Skeletal muscle satellite cell (primary cell): ENCODE results near the gene KRT85.

Experiments
- H3K27me3 ChIP-seq: 2 replicates; pipeline ENCODE4 v1.7.0; 2013; ENCODE audit warnings: low read length; ENCODE audit not compliant: control insufficient read depth, insufficient read depth
- H3K36me3 ChIP-seq: 2 replicates; pipeline ENCODE4 v1.7.0; 2013; ENCODE audit warnings: mild to moderate bottlenecking, control low read depth, low read length; ENCODE audit not compliant: insufficient read depth
- H3K4me1 ChIP-seq: 2 replicates; pipeline ENCODE4 v1.7.0; 2013; ENCODE audit warnings: low read length; ENCODE audit not compliant: control insufficient read depth, insufficient read depth
- H3K4me2 ChIP-seq: 2 replicates; pipeline ENCODE4 v1.7.0; 2013; ENCODE audit warnings: mild to moderate bottlenecking, low read length
- H3K4me3 ChIP-seq: 2 replicates; pipeline ENCODE4 v1.7.0; 2013; ENCODE audit warnings: low read length
- H3K9ac ChIP-seq: 2 replicates; pipeline ENCODE4 v1.7.0; 2013; ENCODE audit warnings: mild to moderate bottlenecking, low read depth, low read length, moderate library complexity
- H3K9me3 ChIP-seq: replicated peaks from 2 replicates; pipeline ENCODE4 v1.7.0; 2013; ENCODE audit warnings: mild to moderate bottlenecking, control low read depth, low read length

Gene KRT85

DNA sequence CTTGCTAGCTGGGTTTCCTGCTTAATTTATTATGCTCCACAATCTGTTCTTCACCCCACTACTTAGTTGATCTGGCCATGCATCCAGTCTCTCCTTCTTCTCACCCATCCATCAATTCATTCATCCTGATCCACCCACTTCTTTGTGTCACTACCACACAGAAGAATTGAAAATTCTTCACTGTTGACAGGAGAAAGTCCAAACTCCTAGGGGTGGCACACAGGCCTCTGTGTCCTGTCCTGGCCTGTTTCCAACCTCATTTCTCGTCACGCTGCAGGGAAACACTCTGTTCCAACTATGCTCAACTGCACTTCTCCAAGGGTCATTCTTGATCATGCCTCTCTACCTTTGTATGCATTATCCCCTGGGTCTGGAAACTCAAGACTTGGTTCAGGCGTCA is 35.4 kb downstream of the KRT85 start:
- no peak overlapping the region for H3K4me3 ChIP-seq

DNA sequence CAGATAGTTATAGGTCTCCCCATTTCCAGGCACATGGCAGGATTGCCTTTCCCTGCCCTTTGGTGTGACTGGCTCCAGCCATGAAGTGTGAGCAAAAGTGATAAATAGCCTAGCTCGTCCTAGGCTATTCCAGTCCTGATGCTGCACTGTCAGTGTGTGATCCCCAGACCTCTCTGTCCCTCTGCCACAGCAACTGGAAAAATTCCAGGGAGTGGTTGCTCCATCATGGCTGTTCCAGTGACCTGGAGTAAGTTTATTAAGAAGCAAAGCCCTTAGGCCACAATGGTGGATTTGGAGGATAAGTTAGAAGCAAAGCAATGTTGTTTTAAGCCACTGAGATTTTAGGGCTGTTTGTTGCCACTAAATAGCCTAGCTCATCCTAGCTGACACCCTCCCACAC is 36.2 kb downstream of the KRT85 start:
- no peaks in the 10 kb centered on the region for H3K9me3 ChIP-seq
- H3K4me2 ChIP-seq, result no peak overlapping the region
- no peak overlapping the region for H3K4me3 ChIP-seq
- H3K27me3 ChIP-seq, result peaks cover 33% of the 10 kb centered on the region
- no peak overlapping the region for H3K9ac ChIP-seq
- H3K36me3 ChIP-seq, result no peaks in the 10 kb centered on the region
- no peaks in the 10 kb centered on the region for H3K4me1 ChIP-seq

More for the DNA sequence above, 35.4 kb downstream of the KRT85 start:
- Histone ChIP-seq H3K4me1 (no peaks in the 10 kb centered on the region), H3K27me3 (peaks cover 33% of the 10 kb centered on the region), H3K9me3 (no peaks in the 10 kb centered on the region), H3K4me2 (no peak overlapping the region), H3K36me3 (no peaks in the 10 kb centered on the region), H3K9ac (no peak overlapping the region)

GRCh38 chr12:52327830-52328500 is 39.3 kb downstream of the KRT85 start:
- no peak overlapping the region for H3K9ac ChIP-seq
- peaks cover 30% of the 10 kb centered on the region for H3K27me3 ChIP-seq
- H3K4me3 ChIP-seq, result no peak overlapping the region

DNA sequence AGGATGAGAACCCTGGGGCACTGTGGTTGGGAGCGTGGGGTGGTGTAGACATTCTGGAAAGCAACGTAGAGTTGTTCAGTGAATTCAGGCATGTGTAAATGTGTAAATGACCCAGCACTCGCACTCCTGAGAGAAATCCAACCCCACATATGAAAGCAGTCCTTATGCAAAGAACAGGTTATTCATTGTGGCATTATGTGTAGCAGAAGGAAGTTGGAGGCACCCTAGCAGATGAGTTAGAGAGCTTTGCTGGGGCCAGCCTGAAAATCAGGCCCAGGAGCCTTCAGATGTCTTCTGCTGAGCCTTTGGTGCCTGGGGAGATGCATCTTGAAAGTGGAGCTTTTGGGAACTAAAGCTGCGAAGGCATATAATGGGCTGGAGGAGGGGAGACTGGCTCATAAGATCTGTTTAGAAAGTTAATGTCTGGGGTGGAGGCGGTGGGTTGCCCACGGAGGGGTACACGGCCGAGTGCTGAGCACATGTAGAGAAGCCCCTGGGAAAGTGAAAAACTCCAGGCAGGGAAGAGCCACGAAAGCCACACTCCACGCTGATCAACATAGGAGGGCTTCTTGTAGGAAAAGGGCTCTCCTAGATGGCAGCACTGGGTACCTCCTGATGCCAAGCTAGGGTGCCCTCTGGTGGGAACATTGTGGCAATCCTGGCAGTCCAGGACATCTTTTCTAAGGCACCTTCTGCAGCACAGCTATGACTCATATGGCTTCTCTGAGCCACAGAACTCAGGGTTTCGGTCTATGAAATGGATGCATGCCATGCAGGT is 40.0 kb downstream of the KRT85 start:
- Histone ChIP-seq H3K36me3 (no peaks in the 10 kb centered on the region), H3K9ac (no peak overlapping the region), H3K4me2 (no peak overlapping the region), H3K4me1 (no peaks in the 10 kb centered on the region), H3K4me3 (no peak overlapping the region), H3K9me3 (no peaks in the 10 kb centered on the region), H3K27me3 (peaks cover 32% of the 10 kb centered on the region)

More at GRCh38 chr12:52327830-52328500, 39.3 kb downstream of the KRT85 start:
- Histone ChIP-seq H3K4me1 (no peaks in the 10 kb centered on the region), H3K4me2 (no peak overlapping the region), H3K9me3 (no peaks in the 10 kb centered on the region), H3K36me3 (no peaks in the 10 kb centered on the region)

- Histone ChIP-seq H3K9ac (no peak overlapping the region), H3K4me3 (no peak overlapping the region), H3K36me3 (no peaks in the 10 kb centered on the region), H3K4me1 (no peaks in the 10 kb centered on the region), H3K9me3 (no peaks in the 10 kb centered on the region), H3K27me3 (peaks cover 42% of the 10 kb centered on the region), H3K4me2 (no peak overlapping the region)
Observed at GRCh38 chr12:52324153-52324444, 43.2 kb downstream of the KRT85 start.

DNA sequence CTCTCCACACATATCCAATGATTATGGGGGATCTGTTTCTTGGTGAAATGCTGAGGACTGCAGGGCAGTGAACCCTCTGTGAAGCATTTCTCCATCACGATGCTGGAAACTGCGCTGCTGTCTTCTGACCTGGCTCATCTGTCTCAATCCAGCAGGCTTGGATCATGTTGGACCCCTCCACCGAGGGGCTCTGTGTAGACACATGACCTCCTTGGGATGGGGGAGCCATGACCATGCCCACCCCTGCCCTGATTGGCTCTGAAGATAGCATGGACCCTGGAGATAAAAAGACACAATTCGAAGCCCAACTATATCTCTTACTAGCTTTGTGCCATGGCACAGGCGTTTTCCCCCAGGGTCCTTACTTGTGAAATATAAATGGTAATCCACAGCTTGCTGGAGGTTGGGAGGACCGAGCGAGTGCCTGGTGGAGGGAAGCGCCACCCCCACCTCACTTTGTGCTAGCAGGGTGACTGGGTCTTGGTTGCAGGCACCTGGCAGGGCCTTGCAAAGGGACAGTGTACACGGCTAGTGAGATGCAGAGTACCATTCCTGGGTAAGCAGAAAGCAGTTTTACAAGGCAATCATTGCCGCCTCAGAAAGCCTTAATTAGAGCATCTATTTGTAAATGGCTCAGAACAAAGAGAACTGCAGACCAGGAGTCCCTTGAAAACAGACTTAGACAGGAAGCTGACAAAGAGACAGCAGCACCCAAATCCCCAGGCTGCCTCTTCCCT is 43.7 kb downstream of the KRT85 start:
- H3K4me2 ChIP-seq, result no peak overlapping the region
- H3K9ac ChIP-seq, result no peak overlapping the region
- H3K4me3 ChIP-seq, result no peak overlapping the region
- no peaks in the 10 kb centered on the region for H3K36me3 ChIP-seq
- no peaks in the 10 kb centered on the region for H3K9me3 ChIP-seq
- no peaks in the 10 kb centered on the region for H3K4me1 ChIP-seq
- H3K27me3 ChIP-seq, result peaks cover 47% of the 10 kb centered on the region

DNA sequence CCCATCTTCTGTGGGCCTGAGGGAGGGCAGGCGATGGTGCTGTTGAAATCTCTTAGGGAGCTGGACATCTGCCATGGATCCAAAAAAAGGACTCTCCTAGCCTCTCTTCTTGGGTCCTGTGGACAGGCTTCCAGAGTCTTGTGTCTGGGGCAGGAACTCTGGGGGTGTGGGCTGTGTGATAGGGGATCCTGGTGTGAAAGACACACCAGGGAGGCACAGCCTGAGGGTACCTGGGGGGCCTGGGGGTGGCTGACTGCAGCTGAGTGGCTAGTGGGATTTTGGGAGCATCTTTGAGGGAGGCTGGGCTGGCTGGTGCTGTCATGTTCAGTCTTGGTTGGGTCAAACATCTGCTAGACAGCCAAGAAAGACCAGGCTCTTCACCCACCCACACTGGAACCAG is 44.3 kb downstream of the KRT85 start:
- Histone ChIP-seq H3K36me3 (no peaks in the 10 kb centered on the region), H3K9me3 (no peaks in the 10 kb centered on the region), H3K4me1 (no peaks in the 10 kb centered on the region), H3K27me3 (peaks cover 51% of the 10 kb centered on the region), H3K4me3 (no peak overlapping the region), H3K9ac (no peak overlapping the region), H3K4me2 (no peak overlapping the region)

DNA sequence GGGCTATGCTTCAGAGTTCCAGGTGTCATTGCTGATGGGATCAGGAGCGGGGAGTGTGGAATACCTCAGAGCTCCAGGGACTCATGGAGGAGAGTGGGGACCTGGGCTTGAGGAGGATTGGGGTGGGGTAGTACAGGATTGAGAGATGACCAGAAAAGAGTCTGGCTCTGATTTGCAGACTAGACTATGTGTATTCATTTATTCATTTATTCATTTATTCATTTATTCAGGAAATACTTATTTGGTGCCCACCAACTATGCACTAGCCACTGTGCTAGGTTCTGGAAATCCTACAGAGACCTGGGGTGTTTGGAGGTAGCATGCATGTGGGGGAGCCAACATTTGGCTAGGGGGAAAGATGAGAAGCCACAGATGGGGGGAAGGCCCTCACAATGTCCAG is 45.2 kb downstream of the KRT85 start:
- Histone ChIP-seq H3K36me3 (no peaks in the 10 kb centered on the region), H3K9me3 (no peaks in the 10 kb centered on the region), H3K4me2 (no peak overlapping the region), H3K27me3 (peaks cover 51% of the 10 kb centered on the region), H3K4me3 (no peak overlapping the region), H3K9ac (no peak overlapping the region), H3K4me1 (no peaks in the 10 kb centered on the region)

- Histone ChIP-seq H3K27me3 (peaks cover 51% of the 10 kb centered on the region), H3K4me1 (no peaks in the 10 kb centered on the region), H3K4me2 (no peak overlapping the region), H3K4me3 (no peak overlapping the region), H3K9ac (no peak overlapping the region), H3K9me3 (no peaks in the 10 kb centered on the region), H3K36me3 (no peaks in the 10 kb centered on the region)
Observed at GRCh38 chr12:52321418-52321817, 45.9 kb downstream of the KRT85 start.

GRCh38 chr12:52320784-52321400 is 46.4 kb downstream of the KRT85 start, which contains the start of gene KRT83:
TSS of gene KRT83 (minus strand) at chr12:52321398. CDS start at chr12:52321335, 63 bp downstream.
- no peak within 1 kb of the TSS for H3K4me2 ChIP-seq
- H3K9ac ChIP-seq, result no peak within 1 kb of the TSS
- no peaks in the 10 kb centered on the region for H3K4me1 ChIP-seq
- no peak within 1 kb of the TSS for H3K4me3 ChIP-seq
- H3K27me3 ChIP-seq, result peaks cover 51% of the 10 kb centered on the region
- no peaks in the 10 kb centered on the region for H3K36me3 ChIP-seq
- no peaks in the 10 kb centered on the region for H3K9me3 ChIP-seq

GRCh38 chr12:52319097-52319496 is 48.2 kb downstream of the KRT85 start:
- H3K36me3 ChIP-seq, result no peaks in the 10 kb centered on the region
- no peak overlapping the region for H3K9ac ChIP-seq
- H3K9me3 ChIP-seq, result no peaks in the 10 kb centered on the region
- H3K4me2 ChIP-seq, result no peak overlapping the region
- H3K27me3 ChIP-seq, result peaks cover 58% of the 10 kb centered on the region
- H3K4me3 ChIP-seq, result no peak overlapping the region
- no peaks in the 10 kb centered on the region for H3K4me1 ChIP-seq
